ENCODE measurements around the gene NEDD1.

Gene NEDD1, protein sequence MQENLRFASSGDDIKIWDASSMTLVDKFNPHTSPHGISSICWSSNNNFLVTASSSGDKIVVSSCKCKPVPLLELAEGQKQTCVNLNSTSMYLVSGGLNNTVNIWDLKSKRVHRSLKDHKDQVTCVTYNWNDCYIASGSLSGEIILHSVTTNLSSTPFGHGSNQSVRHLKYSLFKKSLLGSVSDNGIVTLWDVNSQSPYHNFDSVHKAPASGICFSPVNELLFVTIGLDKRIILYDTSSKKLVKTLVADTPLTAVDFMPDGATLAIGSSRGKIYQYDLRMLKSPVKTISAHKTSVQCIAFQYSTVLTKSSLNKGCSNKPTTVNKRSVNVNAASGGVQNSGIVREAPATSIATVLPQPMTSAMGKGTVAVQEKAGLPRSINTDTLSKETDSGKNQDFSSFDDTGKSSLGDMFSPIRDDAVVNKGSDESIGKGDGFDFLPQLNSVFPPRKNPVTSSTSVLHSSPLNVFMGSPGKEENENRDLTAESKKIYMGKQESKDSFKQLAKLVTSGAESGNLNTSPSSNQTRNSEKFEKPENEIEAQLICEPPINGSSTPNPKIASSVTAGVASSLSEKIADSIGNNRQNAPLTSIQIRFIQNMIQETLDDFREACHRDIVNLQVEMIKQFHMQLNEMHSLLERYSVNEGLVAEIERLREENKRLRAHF

DNA sequence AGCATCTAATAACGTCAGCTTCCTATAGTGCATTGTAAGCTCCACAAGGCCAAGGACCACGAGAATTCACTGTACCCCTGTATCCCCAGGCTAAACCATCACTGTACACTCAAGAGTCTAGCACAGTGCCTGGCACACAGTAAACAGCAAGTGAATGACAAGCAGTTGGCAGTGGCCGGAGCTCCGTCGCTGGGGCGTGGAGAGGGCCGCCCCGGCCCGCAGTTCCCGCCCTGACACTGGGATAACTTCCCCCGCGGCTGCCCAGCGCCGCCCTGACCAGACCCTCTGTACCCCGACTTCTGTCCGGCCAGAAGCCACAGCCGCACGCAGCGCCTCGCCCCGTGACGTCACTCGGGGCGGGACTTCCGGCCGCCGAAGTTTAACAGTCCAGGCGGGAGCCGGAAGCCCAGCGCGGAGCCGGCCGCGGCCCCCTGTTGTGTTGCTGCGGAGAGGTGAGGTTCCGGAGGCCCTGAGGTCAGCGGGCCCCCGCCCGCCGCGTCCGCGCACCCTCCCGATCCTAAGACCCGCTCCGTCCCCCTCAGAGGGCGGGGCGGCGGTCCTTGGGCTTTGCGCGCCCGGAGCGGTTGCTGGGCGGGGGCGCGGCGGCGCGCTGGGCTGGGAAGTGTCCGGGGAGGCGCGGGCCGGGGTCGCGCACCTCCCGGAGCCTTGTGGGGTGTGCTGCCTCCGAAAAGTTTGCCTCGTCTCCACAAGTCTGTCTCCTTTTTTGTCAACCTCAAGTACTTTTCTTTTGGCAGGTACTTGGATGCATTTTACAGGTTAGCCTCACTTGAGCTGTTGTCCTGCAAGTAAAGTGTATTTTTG lies at the start of gene NEDD1:
Gene NEDD1, plus strand, starts transcription at position 409 of the 822 bp plus-strand sequence. CDS start 2,503 bp downstream, outside the sequence.
- DNase-seq: peak; percentile 93

DNA sequence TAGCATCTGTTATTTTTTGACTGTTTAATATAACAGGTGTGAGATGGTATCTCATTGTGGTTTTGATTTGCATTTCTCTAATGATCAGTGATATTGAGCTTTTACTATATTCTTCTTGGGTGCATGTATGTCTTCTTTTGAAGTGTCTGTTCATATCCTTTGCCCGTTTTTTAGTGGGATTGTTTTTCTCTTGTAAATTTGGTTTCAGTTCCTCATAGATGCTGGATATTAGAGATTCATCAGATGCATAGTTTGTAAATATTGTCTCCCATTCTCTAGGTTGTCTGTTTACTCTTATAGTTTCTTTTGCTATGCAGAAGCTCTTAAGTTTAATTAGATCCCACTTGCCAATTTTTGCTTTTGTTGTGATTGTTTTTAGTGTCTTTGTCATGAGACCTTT lies 48.9 kb upstream of the NEDD1 start:
- no peak for DNase-seq

DNA sequence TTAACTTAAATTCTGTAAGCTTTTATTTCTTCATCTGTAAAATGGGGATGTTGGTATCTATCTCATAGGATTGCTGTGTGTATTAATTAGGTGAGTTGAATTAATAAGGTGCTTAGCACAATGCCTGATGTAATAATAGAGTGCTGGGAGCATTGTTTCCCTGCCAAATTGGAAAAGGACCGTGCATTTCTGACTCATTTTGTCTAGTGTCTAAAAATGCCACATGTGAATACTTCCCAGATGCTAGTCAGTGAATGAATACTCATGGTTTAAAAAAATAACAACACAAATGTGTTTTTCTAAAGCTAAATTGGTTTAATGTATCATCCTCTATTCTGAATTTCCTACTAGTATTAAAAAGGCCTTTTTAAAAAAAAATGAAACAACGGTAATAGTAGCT lies 45.4 kb upstream of the NEDD1 start:
- DNase-seq: no peak

DNA sequence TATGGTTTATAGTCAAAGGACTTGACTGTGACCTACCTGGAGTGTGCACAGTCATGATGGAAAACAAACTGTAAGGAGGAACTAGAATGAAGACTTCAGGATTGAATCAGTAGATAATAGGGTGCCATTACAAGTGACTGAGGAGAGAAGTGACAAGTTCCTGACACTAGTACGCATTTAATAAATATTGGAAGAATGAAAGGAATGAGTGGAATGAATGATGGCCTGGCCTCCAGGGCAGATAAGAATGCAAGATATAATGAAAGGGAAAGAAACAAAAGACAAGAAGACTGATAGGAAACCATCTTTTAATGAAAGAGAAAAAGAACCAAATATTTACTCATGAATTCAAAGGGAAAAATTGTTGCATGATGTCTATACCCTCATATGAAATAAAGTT lies 44.7 kb upstream of the NEDD1 start:
- no peak for DNase-seq

DNA sequence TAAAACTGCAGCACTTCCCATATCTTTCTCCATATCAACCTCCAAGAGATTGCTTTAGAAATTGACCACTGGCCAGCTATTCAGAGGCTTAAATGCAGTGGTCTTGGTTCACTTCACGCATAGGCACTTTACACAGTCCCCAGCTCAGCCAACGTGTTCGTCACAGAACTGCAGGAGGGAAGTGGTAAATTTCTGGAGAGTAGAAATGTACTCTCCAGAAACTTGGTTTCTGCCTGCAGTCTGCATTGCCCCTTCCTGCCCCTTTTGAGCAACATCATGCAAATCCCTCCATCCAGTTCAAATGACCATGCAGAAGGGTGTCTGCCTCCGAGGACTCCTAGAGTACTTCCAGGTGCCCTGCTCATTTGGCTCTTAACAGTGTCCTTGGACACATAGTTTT lies 42.7 kb upstream of the NEDD1 start:
- DNase-seq: peak; percentile 15

DNA sequence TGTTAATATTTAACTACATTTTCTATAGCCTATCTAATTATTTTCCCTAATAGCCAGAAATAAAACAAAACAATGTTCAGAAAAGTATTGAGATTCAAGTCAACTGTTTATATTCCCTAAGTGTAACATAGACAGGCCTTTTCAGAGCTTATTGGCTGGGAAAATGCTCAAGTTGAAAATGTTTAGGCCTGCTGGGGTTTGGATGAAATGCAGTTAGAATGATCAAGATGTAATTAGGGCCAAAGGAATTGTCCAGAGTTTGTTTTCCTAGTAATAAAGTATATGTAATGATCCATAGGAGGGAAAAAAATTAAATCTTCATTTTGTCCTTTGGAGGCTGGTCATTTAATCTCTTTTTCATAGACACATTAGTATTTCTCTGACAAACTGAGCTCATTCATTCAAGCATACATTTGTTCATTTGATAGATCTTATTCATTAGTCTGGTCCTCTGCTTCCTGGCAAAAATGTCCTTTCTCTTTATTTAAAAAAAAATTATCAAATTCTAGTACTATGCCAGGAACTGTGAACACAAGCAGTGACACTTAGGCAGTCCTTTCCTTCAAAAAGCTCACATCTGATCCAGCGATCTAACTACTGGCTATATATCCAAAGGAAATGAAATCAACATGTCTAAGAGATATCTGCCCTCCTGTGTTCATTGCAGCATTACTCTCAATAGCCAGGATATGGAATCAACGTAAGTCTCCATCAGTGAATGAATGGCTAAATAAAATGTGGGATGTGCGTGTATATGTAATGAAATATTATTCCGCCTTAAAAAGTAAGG lies 40.1 kb upstream of the NEDD1 start:
- DNase-seq: no peak

DNA sequence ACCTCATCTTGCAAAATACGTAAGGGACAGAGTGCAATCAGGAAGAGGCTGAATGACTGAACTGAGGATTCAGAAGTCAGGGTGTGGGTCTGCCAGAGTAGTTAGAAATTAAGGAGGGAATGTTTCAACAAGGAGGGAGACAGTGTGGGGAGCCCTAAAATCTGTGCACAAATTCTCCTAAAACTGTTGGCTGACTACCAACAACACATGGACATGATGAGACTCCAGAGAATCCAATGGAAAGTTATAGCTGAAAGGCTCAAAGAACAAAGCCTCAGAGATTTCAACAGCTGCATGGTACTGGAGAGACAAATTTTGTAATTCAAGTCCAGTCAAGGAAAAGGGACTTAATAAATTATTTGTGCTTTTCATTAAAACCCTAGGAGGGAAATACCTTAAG lies 36.1 kb upstream of the NEDD1 start:
- no peak for DNase-seq

DNA sequence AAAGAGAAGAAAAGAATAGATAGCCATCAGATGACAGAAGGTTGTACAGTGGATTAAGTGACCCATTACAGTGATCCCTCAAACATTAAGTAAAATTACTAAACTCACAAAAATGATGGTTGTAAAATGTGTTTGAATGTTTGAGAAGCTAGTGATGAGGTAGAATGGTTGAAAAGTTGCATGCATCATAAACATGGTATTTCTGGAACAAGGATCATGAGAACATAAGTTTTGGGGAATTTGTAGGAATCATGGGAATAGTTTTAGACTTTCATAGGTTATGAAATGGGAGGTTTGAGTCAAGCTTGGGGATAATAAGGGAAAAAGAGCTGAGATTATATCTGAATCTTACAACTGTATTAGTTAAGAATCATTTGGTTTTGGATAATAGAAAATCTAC lies 34.1 kb upstream of the NEDD1 start:
- DNase-seq: no peak

DNA sequence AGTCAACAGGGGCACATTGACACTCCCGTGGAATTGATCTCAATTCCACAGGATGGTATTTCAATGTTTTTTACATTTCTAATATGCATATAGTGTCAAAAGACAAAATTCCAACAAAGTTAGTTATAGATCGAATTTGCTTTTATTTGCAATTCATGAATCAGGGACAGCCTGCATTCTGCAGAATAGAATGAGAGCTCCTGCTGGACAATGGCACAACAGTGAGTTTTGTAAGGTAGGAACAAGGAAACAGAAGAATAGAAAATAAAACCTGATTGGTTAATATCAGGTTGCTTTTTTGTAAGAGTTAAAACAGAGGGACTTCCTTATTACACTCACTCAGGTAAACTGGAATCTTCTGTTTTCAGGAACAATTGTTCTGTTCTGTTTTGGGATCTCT lies 32.8 kb upstream of the NEDD1 start:
- no peak for DNase-seq

DNA sequence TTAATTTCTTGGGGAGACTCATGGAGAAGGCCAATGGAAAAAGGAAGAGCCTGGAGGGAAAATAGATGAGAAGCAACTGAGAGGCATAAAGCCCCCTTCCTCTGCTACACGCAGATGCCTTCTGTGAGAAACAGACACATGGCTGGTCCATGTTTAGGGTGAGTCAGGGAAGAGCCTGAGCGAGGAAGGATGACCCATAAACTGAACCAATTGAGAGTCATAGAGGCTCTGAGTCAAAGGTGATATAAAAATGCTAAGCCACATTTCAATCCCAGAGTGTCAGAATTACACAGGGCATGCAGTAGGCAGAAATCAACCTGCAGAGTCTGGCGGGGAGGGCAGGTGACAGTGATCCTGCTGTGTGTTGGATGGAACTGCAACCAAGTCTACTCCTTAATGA lies 30.1 kb upstream of the NEDD1 start:
- no peak for DNase-seq

DNA sequence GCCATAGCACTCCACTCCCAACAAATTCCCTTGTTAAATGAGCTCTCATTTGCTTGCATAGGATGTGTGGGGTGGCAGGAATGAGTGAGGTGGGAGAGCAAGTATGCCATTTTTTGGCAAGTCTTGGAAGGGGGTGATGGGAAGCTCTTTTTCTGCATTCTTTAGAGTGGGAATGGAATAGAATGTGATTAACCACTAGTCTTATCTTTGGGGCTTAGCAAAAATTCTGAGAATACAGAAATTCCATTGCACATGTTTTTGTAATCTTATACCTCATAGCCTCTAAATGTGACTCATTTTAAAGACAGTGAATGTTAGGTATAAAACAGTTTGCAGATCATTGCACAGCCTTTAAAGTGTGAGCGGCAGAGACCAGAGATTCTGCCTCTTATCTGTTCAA lies 28.4 kb upstream of the NEDD1 start:
- DNase-seq: no peak

DNA sequence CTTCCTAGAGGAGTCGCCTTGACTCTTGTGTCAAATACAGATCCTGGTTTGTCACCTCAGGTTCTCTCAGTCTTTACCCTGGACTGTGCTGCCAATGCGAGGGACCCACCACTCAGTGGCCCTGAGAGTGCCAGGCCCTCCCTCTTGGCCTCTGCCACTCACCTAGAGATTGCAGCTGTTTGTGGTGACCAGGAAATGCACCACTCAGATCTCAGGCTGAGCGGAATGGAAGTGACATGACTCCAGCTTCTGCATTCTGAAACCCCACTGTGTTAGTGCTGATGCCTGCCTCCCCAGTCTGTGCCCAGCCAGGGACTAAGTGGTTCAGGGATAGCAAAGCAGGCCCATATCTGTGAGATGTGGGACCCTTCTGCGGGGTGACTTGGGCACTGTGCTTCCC lies 27.8 kb upstream of the NEDD1 start:
- peak; percentile 13 for DNase-seq

DNA sequence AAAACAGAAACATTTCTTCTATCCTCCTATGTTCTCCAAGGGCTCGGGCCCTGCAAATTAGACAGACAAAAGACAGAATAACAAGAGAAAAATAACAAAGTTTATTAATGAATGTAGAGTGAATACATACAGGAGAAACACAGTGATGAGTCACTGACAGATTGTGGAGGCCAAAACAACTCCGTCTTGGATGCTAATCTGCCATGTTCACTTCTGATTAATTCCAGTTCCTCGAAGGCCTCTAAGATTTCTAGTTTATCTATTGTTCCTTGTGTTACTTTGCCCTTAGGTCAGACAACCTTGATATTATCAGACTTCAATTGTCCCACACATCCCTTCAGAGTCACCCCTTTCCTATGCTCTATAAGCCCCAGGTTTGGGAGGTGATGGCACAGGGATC lies 26.8 kb upstream of the NEDD1 start:
- DNase-seq: no peak

DNA sequence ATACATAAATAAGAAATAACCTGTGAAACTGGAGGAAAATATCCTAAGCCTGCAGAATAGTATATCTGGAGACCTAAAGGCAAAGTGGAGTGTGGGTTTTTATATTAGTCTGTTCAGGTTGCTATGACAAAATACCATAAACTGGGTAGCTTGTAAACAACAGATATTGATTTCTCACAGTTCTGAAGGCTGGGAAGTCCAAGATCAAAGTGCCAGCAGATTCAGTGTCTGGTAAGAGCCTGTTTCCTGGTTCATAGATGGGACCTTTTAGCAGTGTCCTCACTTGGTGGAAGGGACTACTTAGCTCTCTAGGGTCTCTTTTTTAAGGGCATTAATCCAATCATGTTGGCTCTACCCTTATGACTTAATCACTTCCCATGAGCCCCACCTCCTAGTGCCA lies 25.4 kb upstream of the NEDD1 start:
- no peak for DNase-seq

DNA sequence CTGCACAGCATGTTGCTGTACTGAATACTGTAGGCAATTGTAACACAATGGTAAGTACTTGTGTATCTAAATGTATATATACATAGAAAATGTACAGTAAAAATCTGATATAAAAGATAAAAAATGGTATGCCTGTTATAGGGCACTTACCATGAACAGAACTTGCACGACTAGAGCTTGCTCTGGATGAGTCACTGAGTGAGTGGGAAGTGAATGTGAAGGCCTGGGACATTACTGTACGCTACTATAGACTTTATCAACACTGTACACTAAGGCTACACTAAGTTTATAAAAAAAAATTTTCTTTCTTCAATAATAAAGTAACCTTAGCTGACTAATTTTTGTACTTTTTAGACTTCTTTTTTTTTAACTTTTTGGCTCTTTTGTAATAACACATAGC lies 24.2 kb upstream of the NEDD1 start:
- DNase-seq: no peak

DNA sequence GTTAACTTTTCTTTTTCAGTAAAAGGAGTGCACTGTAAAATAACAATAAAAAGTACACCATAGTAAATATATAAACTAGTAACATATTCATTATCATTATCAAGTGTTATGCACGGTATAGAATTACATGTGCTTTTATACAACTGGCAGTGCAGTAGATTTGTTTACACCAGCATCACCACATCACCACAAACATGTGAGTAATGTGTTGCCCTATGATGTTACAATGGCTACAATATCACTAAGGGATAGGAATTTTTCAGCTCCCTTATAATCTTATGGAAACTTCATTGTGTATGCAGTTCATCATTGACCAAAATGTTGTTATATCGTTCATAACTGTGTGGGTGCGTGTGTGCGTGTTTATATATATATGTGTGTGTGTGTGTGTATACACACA lies 23.5 kb upstream of the NEDD1 start:
- DNase-seq: no peak

DNA sequence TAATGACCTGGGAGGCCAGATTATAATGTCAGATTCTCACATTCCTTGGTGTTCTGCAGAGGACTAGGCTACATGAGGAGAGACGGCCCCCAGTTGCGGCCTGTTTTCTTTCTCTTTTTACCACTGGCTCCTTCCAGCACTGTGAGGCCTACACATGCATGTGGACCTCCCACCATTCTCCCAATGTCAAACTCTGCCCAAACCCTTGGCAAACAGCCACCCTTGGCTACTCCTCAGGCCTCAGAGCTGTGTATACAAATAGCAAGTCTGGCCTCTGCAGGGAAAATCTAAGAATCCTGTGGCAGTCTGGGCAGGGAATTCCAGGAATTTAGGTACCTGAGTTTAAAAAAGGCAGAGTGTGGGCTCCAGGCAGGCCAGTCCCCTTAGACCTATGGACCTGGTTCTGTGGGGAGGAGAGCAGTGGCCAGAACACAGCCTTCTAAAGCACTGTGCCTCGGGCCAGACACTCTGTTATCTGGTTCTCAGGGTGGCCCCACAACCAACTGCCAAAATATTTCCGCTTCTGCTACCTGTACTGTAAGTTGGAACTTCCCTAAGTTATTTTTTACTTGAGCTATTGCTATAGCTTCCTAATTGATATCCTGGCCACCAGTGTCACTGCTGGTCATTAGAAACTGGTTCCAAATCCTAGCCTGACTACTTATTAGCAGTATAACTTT lies 19.9 kb upstream of the NEDD1 start:
- DNase-seq: no peak

DNA sequence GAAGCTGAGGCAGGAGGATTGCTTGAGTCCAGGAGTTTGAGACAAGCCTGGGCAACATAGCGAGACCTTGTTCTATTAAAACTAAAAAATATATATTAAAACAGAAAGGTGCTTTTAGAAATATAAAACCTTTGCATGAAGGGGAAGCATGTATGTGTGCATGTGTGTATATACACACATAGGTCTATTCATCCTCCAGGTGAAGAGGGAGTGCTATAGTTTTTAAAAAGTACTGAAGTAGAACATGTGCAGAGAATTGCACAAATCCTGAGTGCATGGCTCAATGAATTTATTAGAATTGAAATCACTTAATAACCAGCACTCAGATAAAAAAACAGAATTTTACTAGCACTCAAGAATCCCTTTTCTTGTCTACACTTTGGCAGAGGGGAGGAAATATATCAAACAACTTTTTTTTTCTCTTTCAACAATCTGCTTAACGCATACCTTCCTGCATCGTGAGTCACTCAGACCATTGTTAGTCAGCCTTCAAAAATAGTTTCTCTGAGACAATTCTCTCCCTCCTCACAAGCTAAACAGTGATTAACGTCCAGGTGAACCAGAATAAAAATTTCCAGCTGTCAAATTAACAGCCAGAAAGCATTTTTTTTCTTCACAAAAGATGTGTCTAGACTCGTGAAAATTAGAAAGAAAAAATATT lies 17.7 kb upstream of the NEDD1 start:
- no peak for DNase-seq

DNA sequence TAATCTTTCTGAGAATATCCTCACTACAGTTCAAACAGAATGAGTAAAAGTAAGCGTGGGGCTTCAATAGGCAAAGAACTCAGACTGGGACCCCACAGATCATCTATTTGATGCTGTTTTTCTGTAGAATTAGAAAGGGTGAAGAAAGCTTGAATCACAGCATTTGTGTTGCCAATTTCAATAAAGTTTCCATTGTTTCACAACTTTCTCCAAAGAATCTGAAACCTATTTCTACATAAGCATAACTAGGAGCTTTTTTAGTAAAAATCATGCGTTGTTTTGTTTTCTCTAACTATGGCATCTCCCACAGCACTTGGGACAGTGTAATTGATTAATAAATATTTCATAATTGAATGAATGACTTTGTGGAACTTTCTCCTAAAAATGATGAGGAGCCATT lies 16.7 kb upstream of the NEDD1 start:
- DNase-seq: no peak

DNA sequence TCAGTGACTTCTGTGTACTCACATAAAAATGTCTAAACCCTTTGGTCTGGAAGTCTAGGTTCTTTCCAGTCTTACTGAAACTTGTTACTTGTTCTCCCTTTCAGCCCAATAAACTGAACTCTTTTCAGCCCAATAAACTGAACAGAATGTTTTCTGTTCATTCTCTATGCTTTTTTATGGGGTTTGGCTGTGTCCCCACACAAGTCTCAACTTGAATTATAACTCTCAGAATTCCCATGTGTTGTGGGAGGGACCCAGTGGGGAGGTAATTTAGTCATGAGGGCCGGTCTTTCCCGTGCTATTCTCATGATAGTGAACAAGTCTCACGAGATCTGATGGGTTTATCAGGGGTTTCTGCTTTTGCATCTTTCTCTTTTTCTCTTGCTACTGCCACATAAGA lies 15.0 kb upstream of the NEDD1 start:
- no peak for DNase-seq

DNA sequence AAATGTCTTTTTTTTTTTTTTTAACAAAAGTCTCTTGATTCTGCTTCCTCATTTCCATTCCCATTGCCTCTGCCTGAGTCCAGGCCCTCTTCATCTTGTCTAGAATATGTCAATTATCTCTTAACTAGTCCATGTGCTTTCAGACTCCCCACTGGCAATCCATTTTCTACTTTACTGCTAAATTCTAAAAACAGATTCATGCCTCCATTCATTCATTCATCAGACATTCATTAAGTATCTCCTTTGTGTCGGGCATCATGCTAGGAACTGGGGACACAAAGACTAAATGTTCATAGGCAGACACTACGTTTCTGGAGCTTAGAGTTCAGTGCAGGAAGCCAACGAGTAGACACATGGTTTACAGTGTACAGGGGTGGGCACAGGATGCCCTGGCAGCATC lies 9.6 kb upstream of the NEDD1 start:
- DNase-seq: no peak

DNA sequence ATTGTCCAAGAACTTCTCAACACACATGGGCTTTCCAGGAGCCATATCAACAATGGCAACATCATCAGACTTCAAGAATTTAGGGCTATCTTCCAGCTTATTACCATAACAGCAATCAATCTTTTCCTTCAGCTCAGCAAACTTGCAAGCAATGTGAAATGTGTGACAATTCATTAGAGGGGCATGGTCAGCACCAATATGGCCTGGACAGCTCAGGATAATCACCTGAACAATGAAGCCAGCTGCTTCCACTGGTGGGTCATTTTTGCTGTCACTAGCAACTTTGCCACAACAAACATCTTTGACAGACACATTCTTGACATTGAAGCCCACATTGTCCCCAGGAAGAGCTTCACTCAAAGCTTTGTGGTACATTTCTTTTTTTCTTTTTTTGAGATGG lies 5.9 kb upstream of the NEDD1 start:
- no peak for DNase-seq
